ENCODE data around the gene CYP46A1.
A peak's percentile ranks its signal among the peaks of the same experiment; 100 is the strongest.
"Not testable (repeated sequence)": the region's sequence is repeated elsewhere in the genome, so short reads cannot be mapped to it uniquely, and the experiment has no call there.

The CYP46A1 gene

GRCh38 chr14:99683619-99684409 is at the start of gene CYP46A1:
Gene CYP46A1, plus strand, starts transcription at chr14:99684298. Its CDS starts 120 bp downstream, at chr14:99684418.
- peak; percentile 92 for DNase-seq

GRCh38 chr14:99634443-99634842 is 49.7 kb upstream of the CYP46A1 start:
- DNase-seq = no peak

- no peak for DNase-seq
These were observed 49.0 kb upstream of the CYP46A1 start for GRCh38 chr14:99635116-99635515.

GRCh38 chr14:99636487-99636886 is 47.6 kb upstream of the CYP46A1 start:
- no peak for DNase-seq

- DNase-seq = no peak
These were observed 46.5 kb upstream of the CYP46A1 start for GRCh38 chr14:99637624-99638023.

- not testable (repeated sequence) for DNase-seq
These were observed 41.3 kb upstream of the CYP46A1 start for GRCh38 chr14:99642771-99643170.

- no peak for DNase-seq
These were observed 40.8 kb upstream of the CYP46A1 start for GRCh38 chr14:99643343-99643742.

GRCh38 chr14:99644035-99644587 is 40.0 kb upstream of the CYP46A1 start:
- no peak for DNase-seq

GRCh38 chr14:99644723-99645544 is 39.2 kb upstream of the CYP46A1 start, which contains the start of gene HHIPL1:
Gene HHIPL1, plus strand, starts transcription at chr14:99645129. Its CDS starts 79 bp downstream, at chr14:99645208.
- no peak for DNase-seq

GRCh38 chr14:99645545-99646505 is 38.3 kb upstream of the CYP46A1 start:
- DNase-seq = no peak

- no peak for DNase-seq
These were observed 36.7 kb upstream of the CYP46A1 start for GRCh38 chr14:99647411-99647810.

GRCh38 chr14:99648027-99648784 is 35.9 kb upstream of the CYP46A1 start:
- no peak for DNase-seq

- no peak for DNase-seq
These were observed 34.9 kb upstream of the CYP46A1 start for GRCh38 chr14:99649219-99649618.

GRCh38 chr14:99649643-99650042 is 34.5 kb upstream of the CYP46A1 start:
- no peak for DNase-seq

GRCh38 chr14:99650189-99650588 is 33.9 kb upstream of the CYP46A1 start:
- DNase-seq = no peak

GRCh38 chr14:99651953-99652746 is 31.9 kb upstream of the CYP46A1 start:
- no peak for DNase-seq

- DNase-seq = no peak
These were observed 29.7 kb upstream of the CYP46A1 start for GRCh38 chr14:99654235-99654985.

GRCh38 chr14:99655521-99655920 is 28.6 kb upstream of the CYP46A1 start:
- no peak for DNase-seq

- DNase-seq = no peak
These were observed 27.9 kb upstream of the CYP46A1 start for GRCh38 chr14:99656171-99656570.

- no peak for DNase-seq
These were observed 26.4 kb upstream of the CYP46A1 start for GRCh38 chr14:99657645-99658155.
